ENCODE data around the gene CFAP20DC.

CFAP20DC gene

DNA sequence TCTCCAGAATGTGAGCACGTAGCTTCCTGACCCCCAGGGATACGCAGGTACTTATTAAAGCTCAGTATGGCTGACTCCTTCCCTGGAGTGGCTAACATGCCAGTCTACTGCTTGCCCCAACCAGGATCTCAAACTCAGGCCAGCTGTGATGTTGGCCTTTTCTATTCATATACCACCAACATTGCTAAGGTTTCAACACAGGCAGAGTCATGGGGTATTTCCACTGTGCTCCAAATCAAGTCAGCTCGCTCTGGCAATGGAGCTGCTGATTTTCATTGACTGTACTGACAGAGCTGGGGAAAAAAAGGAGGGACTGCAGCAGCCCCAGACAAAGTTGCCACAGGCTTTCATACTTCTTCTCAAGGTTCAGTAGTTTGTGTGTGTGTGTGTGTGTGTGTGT lies 87.0 kb downstream of the CFAP20DC start:
- no peak overlapping the region for H3K27ac ChIP-seq
- TF ChIP-seq CTCF (conservative IDR thresholded peaks at IDR 0.05), result no peak

- TF ChIP-seq CTCF (conservative IDR thresholded peaks at IDR 0.05), result no peak
- no peak overlapping the region for H3K27ac ChIP-seq
Measured at GRCh38 chr3:58962040-58962651, 87.7 kb downstream of the CFAP20DC start.

DNA sequence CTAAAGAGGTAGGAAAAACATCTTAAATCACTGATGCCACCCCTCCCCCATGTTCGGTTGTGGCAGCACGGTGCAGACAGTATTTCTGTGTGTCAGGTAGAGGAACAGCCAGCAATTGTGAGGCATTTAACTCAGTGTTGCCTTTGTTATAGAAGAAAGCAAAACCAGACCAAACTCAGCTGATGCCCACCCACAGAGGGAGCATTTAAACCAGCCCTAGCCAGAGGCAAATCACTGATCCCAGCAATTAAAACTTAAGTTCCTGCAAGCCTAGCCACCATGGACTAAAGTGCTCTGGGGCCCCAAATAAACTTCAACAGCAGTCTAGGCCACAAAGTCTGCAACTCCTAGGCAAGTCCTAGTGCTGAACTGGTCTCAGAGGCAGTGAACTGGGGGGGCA lies 94.5 kb downstream of the CFAP20DC start:
- no peak for TF ChIP-seq CTCF (conservative IDR thresholded peaks at IDR 0.05)
- no peak overlapping the region for H3K27ac ChIP-seq

- no peak for TF ChIP-seq CTCF (conservative IDR thresholded peaks at IDR 0.05)
- H3K27ac ChIP-seq, result no peak overlapping the region
Measured at GRCh38 chr3:58953288-58953687, 96.5 kb downstream of the CFAP20DC start.

DNA sequence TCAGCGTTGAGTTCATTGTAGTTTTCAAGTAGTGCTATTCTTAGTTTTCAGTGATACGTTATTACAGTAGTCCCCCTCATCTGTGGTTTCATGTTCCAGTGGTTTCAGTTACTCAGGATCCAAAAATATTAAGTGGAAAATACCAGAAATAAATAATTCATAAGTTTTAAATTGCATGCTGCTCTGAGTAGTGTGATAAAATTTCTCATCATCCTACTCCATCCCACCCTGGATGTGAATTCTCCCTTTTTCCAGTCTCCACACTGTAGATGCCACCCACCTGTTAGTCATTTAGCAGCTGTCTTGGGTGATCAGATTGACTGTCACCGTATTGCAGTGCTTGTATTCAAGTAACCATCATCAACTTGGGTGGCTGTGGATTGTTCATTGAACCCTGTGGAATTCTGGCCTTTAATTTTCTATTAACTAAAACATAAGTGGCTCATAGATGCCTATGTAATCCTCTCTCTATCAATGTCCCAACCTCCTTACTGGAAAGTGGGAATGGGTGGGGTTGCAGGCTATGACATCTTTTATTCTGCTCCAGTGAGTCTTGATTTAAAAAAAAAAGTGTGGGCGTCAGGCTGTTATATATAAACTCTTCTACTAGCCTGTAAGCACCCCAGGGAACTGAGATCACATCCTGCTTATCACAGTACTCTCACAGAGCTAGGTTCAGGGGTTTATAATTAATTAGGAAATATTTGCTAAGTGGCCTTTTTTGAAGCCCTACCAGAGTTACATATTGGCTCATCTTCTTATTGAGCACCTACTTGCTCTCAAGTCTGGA lies 97.5 kb downstream of the CFAP20DC start:
- no peak overlapping the region for H3K27ac ChIP-seq
- no peak for TF ChIP-seq CTCF (conservative IDR thresholded peaks at IDR 0.05)

DNA sequence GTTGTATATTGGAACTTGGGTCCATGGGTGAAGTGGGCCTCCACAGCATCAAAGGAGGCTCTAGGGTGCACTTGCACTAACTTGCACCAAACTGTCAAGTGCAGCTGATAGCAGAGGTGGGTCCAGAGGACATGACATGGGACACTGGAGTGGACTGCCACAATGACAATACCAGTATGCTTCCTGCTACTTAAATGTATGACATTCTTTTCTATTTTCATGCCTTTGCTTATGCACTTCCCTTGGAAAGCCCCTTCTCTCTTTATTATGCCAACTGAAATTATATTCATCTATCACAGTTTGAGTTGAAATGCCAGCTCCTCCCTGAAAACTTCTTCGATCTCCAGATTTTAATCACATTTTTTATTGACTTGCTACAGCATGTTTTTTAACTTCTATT lies 101.8 kb downstream of the CFAP20DC start:
- no peak overlapping the region for H3K27ac ChIP-seq
- no peak for TF ChIP-seq CTCF (conservative IDR thresholded peaks at IDR 0.05)

GRCh38 chr3:58946875-58947274 lies 103.0 kb downstream of the CFAP20DC start:
- H3K27ac ChIP-seq, result no peak overlapping the region
- TF ChIP-seq CTCF (conservative IDR thresholded peaks at IDR 0.05), result no peak

Data from VCaP (cell line).